Right forelimb (tissue), 1 donor: Measurements from ENCODE around the gene RCBTB2.

Experiments used
- DNase-seq: peaks from one replicate; pipeline ENCODE4 v3.0.0-alpha.2; 2018

Gene RCBTB2

GRCh38 chr13:48443442-48444208 is 89.3 kb downstream of the RCBTB2 start:
- DNase-seq = no peak
